IMR-90 (cell line): ENCODE data around the gene KCNK3. TPM values are rescaled to one million over a fixed set of nuclear protein-coding genes. Genes with fewer than 3 reads are reported as not detected.

Experiments used
- ATAC-seq: fragments of 200-7000 bp; cut with Tn5 transposase; 2 replicates; pipeline ENCODE4 v1.9.1; 2020; ENCODE audit warnings: low read depth, mild to moderate bottlenecking, moderate library complexity
- BruUV-seq: library from RNA; stranded (reverse); fragments of 400-500 nt; replicated peaks from 2 replicates; lab custom pipeline; 2021; lab: Mats Ljungman, UMichigan
- CTCF ChIA-PET: fragments of 300-600 bp; formaldehyde crosslinking; extraction: SDS; loops from one replicate; lab custom pipeline; 2021; ENCODE audit warnings: antibody characterized with exemption; lab: Yijun Ruan, JAX
- POLR2A ChIA-PET: fragments of 300-600 bp; sonication (Branson Sonifier 250); formaldehyde crosslinking; loops from one replicate; lab custom pipeline; 2022; ENCODE audit warnings: antibody characterized with exemption; ENCODE audit not compliant: unreplicated experiment; lab: Charles Lee
- DNase-seq: peaks from one replicate; pipeline ENCODE4 v3.0.0; 2013
- H2AFZ ChIP-seq: replicated peaks from 2 replicates; pipeline ENCODE3; 2013; ENCODE audit warnings: low read length, mild to moderate bottlenecking; ENCODE audit not compliant: poor library complexity
- H2AK5ac ChIP-seq: 2 replicates; pipeline ENCODE4 v1.6.1; 2013; ENCODE audit warnings: low read depth, low read length, inconsistent platforms
- H2AK9ac ChIP-seq: replicated peaks from 2 replicates; pipeline ENCODE3; 2013; ENCODE audit warnings: mild to moderate bottlenecking, low read depth, low read length, moderate library complexity; ENCODE audit not compliant: poor library complexity
- H2BK120ac ChIP-seq: 2 replicates; pipeline ENCODE4 v1.6.1; 2013; ENCODE audit warnings: low read depth, low read length, inconsistent platforms
- H2BK15ac ChIP-seq: 3 replicates; pipeline ENCODE4 v1.6.1; 2013; ENCODE audit warnings: low read depth, low read length, inconsistent platforms
- H2BK20ac ChIP-seq: 2 replicates; pipeline ENCODE4 v1.6.1; 2013; ENCODE audit warnings: low read depth, mild to moderate bottlenecking, inconsistent platforms, low read length, moderate library complexity
- H2BK5ac ChIP-seq: 2 replicates; pipeline ENCODE4 v1.6.1; 2013; ENCODE audit warnings: mild to moderate bottlenecking, low read depth, low read length, inconsistent platforms; ENCODE audit not compliant: poor library complexity, severe bottlenecking
- H3K14ac ChIP-seq: replicated peaks from 2 replicates; pipeline ENCODE4 v1.6.1; 2013; ENCODE audit warnings: low read depth, low read length, inconsistent platforms
- H3K18ac ChIP-seq: 2 replicates; pipeline ENCODE4 v1.6.1; 2013; ENCODE audit warnings: low read depth, low read length, control low read depth
- H3K23ac ChIP-seq: 2 replicates; pipeline ENCODE4 v1.6.1; 2013; ENCODE audit warnings: low read depth, low read length, inconsistent platforms
- H3K27ac ChIP-seq: 2 replicates; pipeline ENCODE4 v1.5.1; 2013; ENCODE audit warnings: mild to moderate bottlenecking, control low read depth, low read length; ENCODE audit not compliant: insufficient read depth
- H3K27me3 ChIP-seq: 2 replicates; pipeline ENCODE4 v1.6.1; 2013; ENCODE audit warnings: low read length; ENCODE audit not compliant: control insufficient read depth, insufficient read depth
- H3K36me3 ChIP-seq: 2 replicates; pipeline ENCODE4 v1.6.1; 2013; ENCODE audit warnings: low read length, mixed read lengths; ENCODE audit not compliant: control insufficient read depth, insufficient read depth
- H3K4ac ChIP-seq: 2 replicates; pipeline ENCODE4 v1.6.1; 2013; ENCODE audit warnings: low read depth, low read length, inconsistent platforms
- H3K4me1 ChIP-seq: 2 replicates; pipeline ENCODE4 v1.6.1; 2013; ENCODE audit warnings: low read length, mixed read lengths; ENCODE audit not compliant: control insufficient read depth, insufficient read depth
- H3K4me2 ChIP-seq: 2 replicates; pipeline ENCODE4 v1.6.1; 2013; ENCODE audit warnings: low read depth, mild to moderate bottlenecking, control low read depth, low read length, moderate library complexity
- H3K4me3 ChIP-seq: 2 replicates; pipeline ENCODE4 v1.5.1; 2013; ENCODE audit warnings: low read depth, mild to moderate bottlenecking, control low read depth, low read length, moderate library complexity; ENCODE audit not compliant: insufficient read depth
- H3K56ac ChIP-seq: 2 replicates; pipeline ENCODE4 v1.6.1; 2013; ENCODE audit warnings: low read length, inconsistent platforms; ENCODE audit not compliant: insufficient read depth; ENCODE audit errors: extremely low read depth
- H3K79me1 ChIP-seq, 2 experiments: 2 replicates each; pipeline ENCODE4 v1.6.1; 2013; ENCODE audit warnings: low read length in 2 of 2, inconsistent platforms in 1 of 2, low read depth in 1 of 2
- H3K9ac ChIP-seq: 2 replicates; pipeline ENCODE4 v1.6.1; 2013; ENCODE audit warnings: low read depth, low read length, control low read depth
- H3K9me1 ChIP-seq: 2 replicates; pipeline ENCODE4 v1.6.1; 2013; ENCODE audit warnings: low read length, inconsistent platforms; ENCODE audit not compliant: insufficient read depth
- H3K9me3 ChIP-seq: 2 replicates; pipeline ENCODE4 v1.6.1; 2013; ENCODE audit warnings: low read length; ENCODE audit not compliant: control insufficient read depth, insufficient read depth
- H4K20me1 ChIP-seq: 2 replicates; pipeline ENCODE4 v1.6.1; 2013; ENCODE audit warnings: low read length, inconsistent platforms; ENCODE audit not compliant: insufficient read depth
- H4K5ac ChIP-seq: 2 replicates; pipeline ENCODE4 v1.6.1; 2013; ENCODE audit warnings: mild to moderate bottlenecking, low read depth, low read length, control low read depth
- H4K8ac ChIP-seq, 2 experiments: 2 replicates each; pipeline ENCODE4 v1.6.1; 2013; ENCODE audit warnings: low read depth in 2 of 2, low read length in 2 of 2, control low read depth in 1 of 2, inconsistent platforms in 1 of 2
- H4K91ac ChIP-seq: 2 replicates; pipeline ENCODE4 v1.6.1; 2013; ENCODE audit warnings: low read depth, low read length, inconsistent platforms; ENCODE audit not compliant: insufficient read depth
- RFX5 ChIP-seq: IDR thresholded peaks from 2 replicates; pipeline ENCODE4 v1.8.0; 2012; ENCODE audit warnings: low read depth, mild to moderate bottlenecking, low read length, moderate library complexity
- WGBS, 2 experiments: methylation state at CpG; one replicate each; pipeline versions ENCODE4 v1.1.5 to v1.1.7; 2013; ENCODE audit warnings: missing lambda C conversion rate in 2 of 2; ENCODE audit not compliant: insufficient read length in 1 of 2; ENCODE audit errors: extremely low coverage in 2 of 2; 5-methylcytosine and 5-hydroxymethylcytosine counted together
- dilution Hi-C: fragments of 300-500 bp; cut with HindIII; formaldehyde crosslinking; loops from one replicate; pipeline ENCODE4 v1.14.3; 2018; ENCODE audit warnings: low sequenced_read_pairs; ENCODE audit not compliant: unreplicated experiment
- in situ Hi-C: fragments of 300-500 bp; cut with MboI; formaldehyde crosslinking; loops from 3 replicates; pipeline ENCODE4 v1.14.3; 2019; ENCODE audit warnings: low sequenced_read_pairs, inconsistent platforms, mixed read lengths
- intact Hi-C: fragments of 100-400 bp; cut with micrococcal nuclease; formaldehyde crosslinking; loops from 2 replicates; pipeline ENCODE4 v1.10.0; 2022
- polyA plus RNA-seq, 3 experiments: library from polyadenylated mRNA; depleted of rRNA; stranded (reverse); fragments of >200 nt; gene quantifications; 2 replicates each; pipeline ENCODE4 v1.2.3, GENCODE V29; 2012; ENCODE audit warnings: low replicate concordance in 1 of 3
- total RNA-seq: library from RNA; depleted of rRNA; stranded (reverse); fragments of >200 nt; gene quantifications from 2 replicates; pipeline ENCODE4 v1.2.3, GENCODE V29; 2012

Gene KCNK3
- total and polyA plus RNA-seq, 2 of the 4 experiments (the other 2 are of a cell fraction), result under 0.01 to 0.03 TPM

GRCh38 chr2:26778507-26778906 is 86.0 kb downstream of the KCNK3 start:
- Histone ChIP-seq H3K4me1 (no peaks in the 10 kb centered on the region), H4K91ac (no peak overlapping the region), H4K8ac (no peak overlapping the region), H2BK5ac (no peak overlapping the region), H3K9me1 (peaks cover 15% of the 10 kb centered on the region), H3K27ac (no peak overlapping the region), H4K20me1 (peaks cover 27% of the 10 kb centered on the region), H4K5ac (no peak overlapping the region), H3K23ac (no peak overlapping the region), H3K14ac (no peak overlapping the region), H2BK15ac (no peak overlapping the region), H2BK120ac (no peak overlapping the region), H3K27me3 (no peaks in the 10 kb centered on the region), H3K4me2 (no peak overlapping the region), H2AK9ac (no peak overlapping the region), H2AK5ac (no peak overlapping the region), H3K36me3 (peaks cover 61% of the 10 kb centered on the region), H2BK20ac (no peak overlapping the region), H3K9me3 (no peaks in the 10 kb centered on the region), H3K4ac (no peak overlapping the region), H3K9ac (no peak overlapping the region), H3K79me1 (peaks cover 16 to 32% of the 10 kb centered on the region in 2 experiments; a peak in 3 of 4 replicates), H3K4me3 (no peak overlapping the region), H3K56ac (no peak overlapping the region), H3K18ac (no peak overlapping the region), H2AFZ (no peak overlapping the region)
- TF ChIP-seq RFX5, result no peak
- no CpG with 5 or more reads among the region's 3 CpGs for WGBS, 2 experiments
- in situ Hi-C loops (no loop called here), intact Hi-C loops (no loop called here), dilution Hi-C loops (no loop called here)
- no TSS peak for BruUV-seq
- POLR2A ChIA-PET, result no interaction called here
- ATAC-seq, result no peak; the same call in 1 of the 2 replicates
- DNase-seq, result peak; percentile 29
- CTCF ChIA-PET, result no interaction called here
